ENCODE data around the gene DMRTA2.
"Not testable (repeated sequence)": the region's sequence is repeated elsewhere in the genome, so short reads cannot be mapped to it uniquely, and the experiment has no call there.

Gene DMRTA2

GRCh38 chr1:50381551-50381950 lies 41.7 kb downstream of the DMRTA2 start:
- not testable (repeated sequence) for DNase-seq (ENCODE audit: low spot score)

GRCh38 chr1:50378770-50379169 lies 44.5 kb downstream of the DMRTA2 start:
- no peak for DNase-seq (ENCODE audit: low spot score)

- no peak for DNase-seq (ENCODE audit: low spot score)
These were observed 49.7 kb downstream of the DMRTA2 start for GRCh38 chr1:50373532-50373931.

- no peak for DNase-seq (ENCODE audit: low spot score)
These were observed 51.5 kb downstream of the DMRTA2 start for GRCh38 chr1:50371749-50372148.

- DNase-seq (ENCODE audit: low spot score), result no peak
These were observed 53.4 kb downstream of the DMRTA2 start for GRCh38 chr1:50369830-50370229.

GRCh38 chr1:50369008-50369634 lies 54.1 kb downstream of the DMRTA2 start:
- DNase-seq (ENCODE audit: low spot score), result no peak

GRCh38 chr1:50368179-50369007 lies 54.9 kb downstream of the DMRTA2 start:
- peak; percentile 28 for DNase-seq (ENCODE audit: low spot score)

Data from HuH-7.5 (cell line).